IMR-90 (cell line): ENCODE data around the gene RDH13. TPM values are rescaled to one million over a fixed set of nuclear protein-coding genes. Genes with fewer than 3 reads are reported as not detected.

Source experiments
- ATAC-seq: fragments of 200-7000 bp; cut with Tn5 transposase; 2 replicates; pipeline ENCODE4 v1.9.1; 2020; ENCODE audit warnings: low read depth, mild to moderate bottlenecking, moderate library complexity
- BruUV-seq: library from RNA; stranded (reverse); fragments of 400-500 nt; replicated peaks from 2 replicates; lab custom pipeline; 2021; lab: Mats Ljungman, UMichigan
- CTCF ChIA-PET: fragments of 300-600 bp; formaldehyde crosslinking; extraction: SDS; loops from one replicate; lab custom pipeline; 2021; ENCODE audit warnings: antibody characterized with exemption; lab: Yijun Ruan, JAX
- POLR2A ChIA-PET: fragments of 300-600 bp; sonication (Branson Sonifier 250); formaldehyde crosslinking; loops from one replicate; lab custom pipeline; 2022; ENCODE audit warnings: antibody characterized with exemption; ENCODE audit not compliant: unreplicated experiment; lab: Charles Lee
- DNase-seq: peaks from one replicate; pipeline ENCODE4 v3.0.0; 2013
- H2AFZ ChIP-seq: replicated peaks from 2 replicates; pipeline ENCODE3; 2013; ENCODE audit warnings: low read length, mild to moderate bottlenecking; ENCODE audit not compliant: poor library complexity
- H2AK5ac ChIP-seq: 2 replicates; pipeline ENCODE4 v1.6.1; 2013; ENCODE audit warnings: low read depth, low read length, inconsistent platforms
- H2AK9ac ChIP-seq: replicated peaks from 2 replicates; pipeline ENCODE3; 2013; ENCODE audit warnings: mild to moderate bottlenecking, low read depth, low read length, moderate library complexity; ENCODE audit not compliant: poor library complexity
- H2BK120ac ChIP-seq: 2 replicates; pipeline ENCODE4 v1.6.1; 2013; ENCODE audit warnings: low read depth, low read length, inconsistent platforms
- H2BK15ac ChIP-seq: 3 replicates; pipeline ENCODE4 v1.6.1; 2013; ENCODE audit warnings: low read depth, low read length, inconsistent platforms
- H2BK20ac ChIP-seq: 2 replicates; pipeline ENCODE4 v1.6.1; 2013; ENCODE audit warnings: low read depth, mild to moderate bottlenecking, inconsistent platforms, low read length, moderate library complexity
- H2BK5ac ChIP-seq: 2 replicates; pipeline ENCODE4 v1.6.1; 2013; ENCODE audit warnings: mild to moderate bottlenecking, low read depth, low read length, inconsistent platforms; ENCODE audit not compliant: poor library complexity, severe bottlenecking
- H3K14ac ChIP-seq: replicated peaks from 2 replicates; pipeline ENCODE4 v1.6.1; 2013; ENCODE audit warnings: low read depth, low read length, inconsistent platforms
- H3K18ac ChIP-seq: 2 replicates; pipeline ENCODE4 v1.6.1; 2013; ENCODE audit warnings: low read depth, low read length, control low read depth
- H3K23ac ChIP-seq: 2 replicates; pipeline ENCODE4 v1.6.1; 2013; ENCODE audit warnings: low read depth, low read length, inconsistent platforms
- H3K27ac ChIP-seq: 2 replicates; pipeline ENCODE4 v1.5.1; 2013; ENCODE audit warnings: mild to moderate bottlenecking, control low read depth, low read length; ENCODE audit not compliant: insufficient read depth
- H3K27me3 ChIP-seq: 2 replicates; pipeline ENCODE4 v1.6.1; 2013; ENCODE audit warnings: low read length; ENCODE audit not compliant: control insufficient read depth, insufficient read depth
- H3K36me3 ChIP-seq: 2 replicates; pipeline ENCODE4 v1.6.1; 2013; ENCODE audit warnings: low read length, mixed read lengths; ENCODE audit not compliant: control insufficient read depth, insufficient read depth
- H3K4ac ChIP-seq: 2 replicates; pipeline ENCODE4 v1.6.1; 2013; ENCODE audit warnings: low read depth, low read length, inconsistent platforms
- H3K4me1 ChIP-seq: 2 replicates; pipeline ENCODE4 v1.6.1; 2013; ENCODE audit warnings: low read length, mixed read lengths; ENCODE audit not compliant: control insufficient read depth, insufficient read depth
- H3K4me2 ChIP-seq: 2 replicates; pipeline ENCODE4 v1.6.1; 2013; ENCODE audit warnings: low read depth, mild to moderate bottlenecking, control low read depth, low read length, moderate library complexity
- H3K4me3 ChIP-seq: 2 replicates; pipeline ENCODE4 v1.5.1; 2013; ENCODE audit warnings: low read depth, mild to moderate bottlenecking, control low read depth, low read length, moderate library complexity; ENCODE audit not compliant: insufficient read depth
- H3K56ac ChIP-seq: 2 replicates; pipeline ENCODE4 v1.6.1; 2013; ENCODE audit warnings: low read length, inconsistent platforms; ENCODE audit not compliant: insufficient read depth; ENCODE audit errors: extremely low read depth
- H3K79me1 ChIP-seq, 2 experiments: 2 replicates each; pipeline ENCODE4 v1.6.1; 2013; ENCODE audit warnings: low read length in 2 of 2, inconsistent platforms in 1 of 2, low read depth in 1 of 2
- H3K9ac ChIP-seq: 2 replicates; pipeline ENCODE4 v1.6.1; 2013; ENCODE audit warnings: low read depth, low read length, control low read depth
- H3K9me1 ChIP-seq: 2 replicates; pipeline ENCODE4 v1.6.1; 2013; ENCODE audit warnings: low read length, inconsistent platforms; ENCODE audit not compliant: insufficient read depth
- H3K9me3 ChIP-seq: 2 replicates; pipeline ENCODE4 v1.6.1; 2013; ENCODE audit warnings: low read length; ENCODE audit not compliant: control insufficient read depth, insufficient read depth
- H4K20me1 ChIP-seq: 2 replicates; pipeline ENCODE4 v1.6.1; 2013; ENCODE audit warnings: low read length, inconsistent platforms; ENCODE audit not compliant: insufficient read depth
- H4K5ac ChIP-seq: 2 replicates; pipeline ENCODE4 v1.6.1; 2013; ENCODE audit warnings: mild to moderate bottlenecking, low read depth, low read length, control low read depth
- H4K8ac ChIP-seq, 2 experiments: 2 replicates each; pipeline ENCODE4 v1.6.1; 2013; ENCODE audit warnings: low read depth in 2 of 2, low read length in 2 of 2, control low read depth in 1 of 2, inconsistent platforms in 1 of 2
- H4K91ac ChIP-seq: 2 replicates; pipeline ENCODE4 v1.6.1; 2013; ENCODE audit warnings: low read depth, low read length, inconsistent platforms; ENCODE audit not compliant: insufficient read depth
- BHLHE40 ChIP-seq: fragments of 150-350 bp; IDR thresholded peaks from 2 replicates; pipeline ENCODE4 v1.6.1; 2016; ENCODE audit warnings: mild to moderate bottlenecking, low read depth, low read length
- MAZ ChIP-seq: IDR thresholded peaks from 2 replicates; pipeline ENCODE4 v1.6.1; 2012; ENCODE audit warnings: low read depth, mild to moderate bottlenecking, low read length, improper control_type of control experiment, moderate library complexity, borderline replicate concordance
- MXI1 ChIP-seq: IDR thresholded peaks from 2 replicates; pipeline ENCODE4 v1.6.1; 2012; ENCODE audit warnings: low read depth, mild to moderate bottlenecking, low read length, moderate library complexity, borderline replicate concordance
- POLR2A ChIP-seq: IDR thresholded peaks from 2 replicates; pipeline ENCODE4 v1.6.1; 2012; ENCODE audit warnings: mild to moderate bottlenecking, low read depth, low read length
- RAD21 ChIP-seq: IDR thresholded peaks from 2 replicates; pipeline ENCODE4 v1.6.1; 2012; ENCODE audit warnings: low read length, improper control_type of control experiment
- WGBS, 2 experiments: methylation state at CpG; one replicate each; pipeline versions ENCODE4 v1.1.5 to v1.1.7; 2013; ENCODE audit warnings: missing lambda C conversion rate in 2 of 2; ENCODE audit not compliant: insufficient read length in 1 of 2; ENCODE audit errors: extremely low coverage in 2 of 2; 5-methylcytosine and 5-hydroxymethylcytosine counted together
- dilution Hi-C: fragments of 300-500 bp; cut with HindIII; formaldehyde crosslinking; loops from one replicate; pipeline ENCODE4 v1.14.3; 2018; ENCODE audit warnings: low sequenced_read_pairs; ENCODE audit not compliant: unreplicated experiment
- in situ Hi-C: fragments of 300-500 bp; cut with MboI; formaldehyde crosslinking; loops from 3 replicates; pipeline ENCODE4 v1.14.3; 2019; ENCODE audit warnings: low sequenced_read_pairs, inconsistent platforms, mixed read lengths
- intact Hi-C: fragments of 100-400 bp; cut with micrococcal nuclease; formaldehyde crosslinking; loops from 2 replicates; pipeline ENCODE4 v1.10.0; 2022
- polyA plus RNA-seq, 3 experiments: library from polyadenylated mRNA; depleted of rRNA; stranded (reverse); fragments of >200 nt; gene quantifications; 2 replicates each; pipeline ENCODE4 v1.2.3, GENCODE V29; 2012; ENCODE audit warnings: low replicate concordance in 1 of 3
- total RNA-seq: library from RNA; depleted of rRNA; stranded (reverse); fragments of >200 nt; gene quantifications from 2 replicates; pipeline ENCODE4 v1.2.3, GENCODE V29; 2012
- TF ChIP-seq, protein P1 (sequence below): fragments of 150-350 bp; IDR thresholded peaks from 2 replicates; pipeline ENCODE4 v1.6.1; 2016; ENCODE audit warnings: low read depth, mild to moderate bottlenecking, low read length, moderate library complexity, borderline replicate concordance

RDH13 gene
- total and polyA plus RNA-seq, 2 of the 4 experiments (the other 2 are of a cell fraction), result 7.5 to 7.8 TPM

DNA sequence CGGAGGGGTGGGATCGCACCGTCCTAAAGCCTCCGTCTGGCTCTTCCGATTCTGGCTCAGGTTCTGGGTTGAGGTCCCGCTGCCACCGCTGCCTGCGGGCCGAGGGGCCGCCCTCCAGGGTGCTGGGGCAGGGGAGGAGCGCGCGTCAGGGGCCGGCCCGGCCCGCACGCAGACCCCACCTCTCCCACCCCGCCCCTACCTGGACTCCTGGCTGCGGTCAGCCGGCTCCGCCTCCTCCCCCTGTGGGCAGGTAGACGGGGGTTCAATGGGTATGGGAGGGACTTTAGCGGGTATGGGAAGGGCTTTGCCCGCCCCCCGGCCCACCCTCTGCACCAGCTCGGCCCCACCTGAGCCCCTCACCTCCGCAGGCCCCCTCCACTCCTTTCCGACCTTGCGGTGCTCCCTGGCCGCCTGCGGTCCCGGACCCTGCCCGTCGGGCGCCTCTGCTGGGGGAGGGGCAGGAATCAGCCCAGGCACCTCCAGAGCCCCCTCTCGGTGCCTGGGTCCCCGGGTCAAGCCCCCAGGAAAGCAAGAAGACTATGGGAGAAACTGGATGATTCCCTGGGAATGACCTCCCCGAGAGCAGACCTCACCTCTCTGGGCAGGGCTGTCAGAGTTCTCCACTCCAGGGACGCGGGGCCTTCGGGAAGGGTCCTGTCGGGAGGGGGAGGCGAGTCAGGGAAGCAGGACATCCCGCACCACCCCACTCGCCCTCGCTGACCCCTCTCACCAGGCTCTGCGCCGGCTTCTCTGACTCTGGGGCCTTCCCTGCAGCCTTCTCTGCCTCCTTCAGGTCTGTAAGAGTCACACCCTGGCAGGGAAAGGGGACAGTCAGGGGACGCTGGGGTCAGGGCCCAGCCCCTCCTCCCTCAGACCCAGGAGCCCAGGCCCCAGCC lies 29.7 kb upstream of the RDH13 start (continued):
- TF ChIP-seq, protein P1, sequence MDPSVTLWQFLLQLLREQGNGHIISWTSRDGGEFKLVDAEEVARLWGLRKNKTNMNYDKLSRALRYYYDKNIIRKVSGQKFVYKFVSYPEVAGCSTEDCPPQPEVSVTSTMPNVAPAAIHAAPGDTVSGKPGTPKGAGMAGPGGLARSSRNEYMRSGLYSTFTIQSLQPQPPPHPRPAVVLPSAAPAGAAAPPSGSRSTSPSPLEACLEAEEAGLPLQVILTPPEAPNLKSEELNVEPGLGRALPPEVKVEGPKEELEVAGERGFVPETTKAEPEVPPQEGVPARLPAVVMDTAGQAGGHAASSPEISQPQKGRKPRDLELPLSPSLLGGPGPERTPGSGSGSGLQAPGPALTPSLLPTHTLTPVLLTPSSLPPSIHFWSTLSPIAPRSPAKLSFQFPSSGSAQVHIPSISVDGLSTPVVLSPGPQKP, result no peak
- no peak for TF ChIP-seq MAZ

DNA sequence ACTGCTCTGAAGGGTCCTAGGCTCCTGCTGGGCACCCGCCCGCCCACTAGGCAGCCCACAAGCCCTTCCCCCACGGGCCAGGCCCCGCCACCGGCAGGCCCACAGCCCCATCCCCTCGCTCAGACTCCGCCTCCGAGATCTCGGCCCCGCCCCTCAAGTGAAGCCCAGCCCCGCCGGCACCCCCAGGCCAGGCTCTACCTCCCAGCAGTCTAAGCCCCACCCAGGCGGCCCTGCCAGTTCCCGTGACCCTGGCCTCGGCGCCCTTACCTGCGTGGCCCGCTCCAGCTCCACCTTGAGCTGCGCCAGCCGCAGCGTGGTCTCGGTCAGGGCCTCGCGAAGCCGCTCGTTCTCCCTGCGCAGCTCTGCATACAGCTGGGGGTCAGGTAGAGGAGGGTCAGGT lies 29.0 kb upstream of the RDH13 start:
- Histone ChIP-seq H3K23ac (no peak overlapping the region), H3K9me3 (no peaks in the 10 kb centered on the region), H3K27me3 (no peaks in the 10 kb centered on the region), H3K27ac (no peak overlapping the region), H3K4me3 (no peak overlapping the region), H3K4me1 (peaks cover 6% of the 10 kb centered on the region; the same call in 1 of the 2 replicates), H2BK20ac (no peak overlapping the region), H2BK120ac (no peak overlapping the region), H3K18ac (no peak overlapping the region), H4K91ac (no peak overlapping the region), H3K4ac (no peak overlapping the region), H2AK9ac (no peak overlapping the region), H3K79me1 (peaks cover 0 to 12% of the 10 kb centered on the region in 2 experiments; a peak in 2 of 4 replicates), H2AFZ (no peak overlapping the region), H3K36me3 (peaks cover 29% of the 10 kb centered on the region), H3K9me1 (no peaks in the 10 kb centered on the region; the same call in 1 of the 2 replicates), H2AK5ac (no peak overlapping the region), H3K4me2 (no peak overlapping the region), H3K9ac (no peak overlapping the region), H3K56ac (no peak overlapping the region), H4K5ac (no peak overlapping the region), H4K8ac (no peak overlapping the region), H3K14ac (no peak overlapping the region), H2BK15ac (no peak overlapping the region), H2BK5ac (no peak overlapping the region), H4K20me1 (peaks cover 26% of the 10 kb centered on the region)
- intact Hi-C loops (no loop called here), in situ Hi-C loops (no loop called here), dilution Hi-C loops (no loop called here)
- ATAC-seq (no peak), DNase-seq (no peak)
- POLR2A ChIA-PET, result no interaction called here
- 84% methylated on average over 16 of the region's 27 CpGs; no CpG with 5 or more reads in 1 of the 2 experiments for WGBS, 2 experiments
- no TSS peak for BruUV-seq
- TF ChIP-seq POLR2A (no peak), RAD21 (no peak), MXI1 (no peak), BHLHE40 (no peak), MAZ (no peak)
- CTCF ChIA-PET, result no interaction called here
